ENCODE results near the gene TK2. TPM values are rescaled to one million over a fixed set of nuclear protein-coding genes. Genes with fewer than 3 reads are reported as not detected.
A peak's percentile ranks its signal among the peaks of the same experiment; 100 is the strongest.

TK2 gene
- total and polyA plus RNA-seq, 10 donors, result 8.3 to 56.6 (median 31.8) TPM

DNA sequence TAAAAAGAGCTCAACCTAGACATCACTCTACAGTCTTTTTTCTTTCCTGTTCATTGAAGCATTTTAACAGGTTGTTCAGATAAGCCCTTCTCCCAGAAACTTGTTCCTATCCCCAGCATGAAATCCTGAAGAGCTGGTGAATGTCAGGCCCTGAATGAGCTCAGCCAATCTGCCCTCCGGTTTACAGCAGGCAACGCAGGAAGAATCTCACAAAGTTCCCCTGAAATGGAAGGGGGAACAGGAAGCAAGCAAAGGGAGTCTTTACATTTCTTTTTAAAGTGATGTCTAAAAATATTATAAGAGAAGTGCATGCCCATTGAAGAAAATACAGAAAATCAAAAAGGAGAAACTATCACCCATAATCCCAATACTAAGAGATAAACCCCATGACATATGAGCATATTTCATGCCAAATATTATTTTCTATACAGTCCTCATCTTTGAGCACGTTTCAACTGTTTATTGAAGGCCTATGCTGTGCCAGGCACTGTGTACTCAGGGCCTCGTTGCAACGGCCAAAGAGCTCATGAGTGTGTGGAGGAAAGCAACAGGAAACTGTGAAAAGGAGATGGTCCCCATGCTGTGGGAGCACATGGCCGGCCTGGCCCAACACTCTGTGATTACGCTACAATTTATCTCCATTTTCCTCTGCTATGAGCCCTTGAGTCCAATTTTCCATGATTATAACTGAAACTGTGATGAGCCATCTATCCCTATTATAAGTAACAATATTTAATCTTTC, 5.7 kb downstream of the TK2 start:
- no peak for DNase-seq
- H3K36me3 ChIP-seq, result peaks cover 0 to 43% (median 0%) of the 10 kb centered on the region in 6 donors
- no peaks in the 10 kb centered on the region for H3K27me3 ChIP-seq (replicated peaks in 1 of 7)
- H3K4me1 ChIP-seq, result peaks cover 16 to 85% (median 63%) of the 10 kb centered on the region in 6 donors
- TF ChIP-seq POLR2A (IDR thresholded peaks at IDR 0.05) (no peak), CTCF (IDR thresholded peaks at IDR 0.05 in 8 of 11, conservative IDR thresholded peaks at IDR 0.05 in 3 of 11) (no peak), POLR2AphosphoS5 (IDR thresholded peaks at IDR 0.05) (no peak)
- H3K27ac ChIP-seq, result peak overlapping the region in 5 of 8 donors; percentile 14 to 58 (median 24)
- H3K4me3 ChIP-seq, result no peak overlapping the region
- 43 to 58% (median 52%) methylated on average over 7 of the region's 7 CpGs for WGBS, 5 donors
- H3K9me3 ChIP-seq, result no peaks in the 10 kb centered on the region
- intact Hi-C loops (cut with DNase I; ENCODE audit: low total_unique reads), result no loop called here

GRCh38 chr16:66543541-66543940, 6.4 kb downstream of the TK2 start:
- Histone ChIP-seq H3K27ac (peak overlapping the region in 4 of 8 donors; percentile 21 to 58 (median 40)), H3K36me3 (peaks cover 0 to 43% (median 0%) of the 10 kb centered on the region in 6 donors), H3K4me3 (no peak overlapping the region), H3K9me3 (no peaks in the 10 kb centered on the region), H3K4me1 (peaks cover 12 to 85% (median 62%) of the 10 kb centered on the region in 6 donors), H3K27me3 (replicated peaks in 1 of 7) (no peaks in the 10 kb centered on the region)
- TF ChIP-seq CTCF (IDR thresholded peaks at IDR 0.05 in 8 of 11, conservative IDR thresholded peaks at IDR 0.05 in 3 of 11) (no peak), POLR2AphosphoS5 (IDR thresholded peaks at IDR 0.05) (no peak)
- DNase-seq, result no peak
- 77 to 89% (median 84%) methylated on average over 6 of the region's 6 CpGs for WGBS, 5 donors
- intact Hi-C loops (cut with DNase I; ENCODE audit: low total_unique reads), result no loop called here

- no peak overlapping the region for H3K27ac ChIP-seq
- no peak for DNase-seq
- H3K9me3 ChIP-seq, result no peaks in the 10 kb centered on the region
- 80 to 94% (median 91%) methylated on average over 3 of the region's 3 CpGs for WGBS, 5 donors
- H3K36me3 ChIP-seq, result peaks cover 0 to 53% (median 0%) of the 10 kb centered on the region in 6 donors
- no peak overlapping the region for H3K4me3 ChIP-seq
- H3K27me3 ChIP-seq (replicated peaks in 1 of 7), result no peaks in the 10 kb centered on the region
- H3K4me1 ChIP-seq, result peaks cover 12 to 84% (median 51%) of the 10 kb centered on the region in 6 donors
- intact Hi-C loops (cut with DNase I; ENCODE audit: low total_unique reads), result no loop called here
- TF ChIP-seq POLR2AphosphoS5 (IDR thresholded peaks at IDR 0.05) (no peak), CTCF (IDR thresholded peaks at IDR 0.05 in 8 of 11, conservative IDR thresholded peaks at IDR 0.05 in 3 of 11) (no peak)
Measured at GRCh38 chr16:66542396-66542795, 7.5 kb downstream of the TK2 start.
